ENCODE data around the gene GABPA.

GRCh38 chr21:25721987-25722386 is 12.8 kb upstream of the GABPA start:
- TF ChIP-seq EZH2 (IDR thresholded peaks at IDR 0.05; ENCODE audit: insufficient read depth, poor library complexity, severe bottlenecking) (no peak), EZH2phosphoT487 (IDR thresholded peaks at IDR 0.05; ENCODE audit: insufficient read depth, low read depth) (no peak)
